HL-60/S4 treated with phorbol 12-myristate 13-acetate at 8.2 ng/mL for 4 days and 3 days (cell line): ENCODE results near the gene EML6.

Source experiments
- in situ Hi-C: fragments of 300-500 bp; cut with MboI; formaldehyde crosslinking; loops from 2 replicates; pipeline ENCODE4 v1.15.0; 2022; ENCODE audit warnings: low sequenced_read_pairs

The EML6 gene

DNA sequence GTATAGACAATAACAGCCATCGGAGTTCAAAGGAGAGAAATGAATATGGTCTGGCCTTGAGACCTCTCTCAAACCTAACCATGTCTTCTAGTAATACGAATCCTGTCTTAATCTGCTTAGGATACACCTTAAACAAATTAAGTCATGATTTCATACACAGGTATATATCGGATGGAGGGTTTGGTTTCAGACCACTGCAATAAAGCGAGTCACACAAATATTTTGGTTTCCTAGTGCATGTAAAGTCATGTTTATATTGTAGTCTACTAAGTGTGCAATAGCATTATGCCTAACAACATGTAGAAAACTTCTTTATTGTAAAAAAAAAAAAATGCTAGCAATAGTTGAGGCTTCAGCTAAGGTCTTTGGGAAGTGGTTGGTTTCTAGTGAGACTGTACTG is 73.8 kb downstream of the EML6 start:
- in situ Hi-C loops: no loop called here

DNA sequence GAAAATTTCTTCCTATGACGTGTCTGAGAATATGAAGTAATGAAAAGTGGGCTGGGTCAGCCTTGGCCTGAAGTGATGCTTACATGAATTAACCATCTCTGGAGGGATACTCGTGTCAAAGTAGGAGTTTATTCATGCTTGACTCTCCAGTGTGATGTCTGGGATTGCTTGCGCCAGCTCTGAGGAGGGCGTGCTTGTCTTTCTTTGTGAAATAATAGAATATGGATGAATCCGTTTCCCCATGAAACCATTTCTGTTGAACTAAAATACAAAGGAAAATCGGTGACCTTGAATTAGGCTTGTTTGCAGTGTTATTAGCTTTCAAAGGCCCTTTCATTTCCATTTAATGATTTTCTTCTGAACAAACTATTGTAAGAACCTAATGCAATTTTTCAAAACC is 77.9 kb downstream of the EML6 start:
- in situ Hi-C loops: no loop called here

GRCh38 chr2:54803783-54804751 is 80.6 kb downstream of the EML6 start:
- in situ Hi-C loops: no loop called here

- in situ Hi-C loops: no loop called here
Measured at GRCh38 chr2:54805255-54805654, 81.8 kb downstream of the EML6 start.

DNA sequence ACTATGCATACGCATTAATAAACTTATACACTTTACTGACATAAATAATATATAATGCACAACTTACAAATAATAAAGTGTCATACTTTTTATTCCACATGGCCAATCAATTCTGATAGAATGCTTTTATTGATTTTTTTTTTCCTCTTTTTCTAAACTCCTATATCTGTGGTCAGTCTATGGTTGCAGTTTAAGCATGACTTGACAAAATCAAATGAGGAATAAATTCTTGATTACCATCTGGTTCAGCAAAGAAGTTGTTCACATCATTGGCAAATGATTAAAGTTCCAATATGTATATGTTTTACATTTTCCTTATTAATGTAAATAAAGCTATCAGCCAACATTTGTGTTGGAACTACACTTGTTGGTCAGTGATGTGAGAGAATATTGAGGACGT is 83.5 kb downstream of the EML6 start:
- in situ Hi-C loops: no loop called here

DNA sequence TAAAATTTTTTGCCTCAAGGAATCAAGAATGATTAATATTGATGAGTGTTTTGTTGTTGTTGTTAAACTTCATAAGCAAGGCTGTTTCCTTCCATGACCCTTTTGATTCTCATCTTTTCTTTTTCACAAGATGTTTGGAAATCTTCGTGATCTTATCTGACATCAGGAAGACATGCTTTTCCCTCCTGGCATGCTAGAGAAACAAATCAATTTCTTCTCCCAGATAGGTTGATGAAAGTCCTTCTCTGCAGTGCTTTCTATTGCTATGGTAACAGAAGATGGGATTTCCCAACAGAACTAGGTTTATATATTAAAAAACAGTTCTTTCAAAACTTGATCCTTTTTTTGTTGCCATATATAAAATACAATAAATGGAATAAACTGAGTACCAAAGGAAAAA is 85.2 kb downstream of the EML6 start:
- in situ Hi-C loops: no loop called here

- in situ Hi-C loops: no loop called here
Measured at GRCh38 chr2:54809819-54810218, 86.4 kb downstream of the EML6 start.

DNA sequence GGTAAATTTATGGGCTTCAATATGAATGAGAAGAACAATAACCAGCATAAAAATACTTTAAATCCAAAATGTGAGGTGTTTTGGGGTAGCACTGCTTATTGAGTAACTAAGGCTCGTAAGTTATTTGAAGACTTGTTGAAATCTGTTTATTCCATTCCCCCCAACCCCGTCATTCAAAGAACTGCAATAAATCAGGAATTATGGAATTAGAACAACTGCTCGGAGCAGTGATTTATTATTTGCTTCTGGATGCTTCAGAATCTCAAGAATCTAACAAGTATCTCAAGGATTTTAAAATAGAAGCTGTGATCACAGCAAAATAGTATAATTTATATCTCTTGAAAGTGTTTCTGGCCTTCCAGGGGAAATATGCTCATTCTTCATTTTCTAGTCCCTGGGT is 86.8 kb downstream of the EML6 start:
- in situ Hi-C loops: no loop called here

- in situ Hi-C loops: no loop called here
Measured at GRCh38 chr2:54813584-54813983, 90.1 kb downstream of the EML6 start.

- in situ Hi-C loops: no loop called here
Measured at GRCh38 chr2:54814389-54815147, 91.1 kb downstream of the EML6 start.

- in situ Hi-C loops: no loop called here
Measured at GRCh38 chr2:54815148-54815539, 91.7 kb downstream of the EML6 start.

DNA sequence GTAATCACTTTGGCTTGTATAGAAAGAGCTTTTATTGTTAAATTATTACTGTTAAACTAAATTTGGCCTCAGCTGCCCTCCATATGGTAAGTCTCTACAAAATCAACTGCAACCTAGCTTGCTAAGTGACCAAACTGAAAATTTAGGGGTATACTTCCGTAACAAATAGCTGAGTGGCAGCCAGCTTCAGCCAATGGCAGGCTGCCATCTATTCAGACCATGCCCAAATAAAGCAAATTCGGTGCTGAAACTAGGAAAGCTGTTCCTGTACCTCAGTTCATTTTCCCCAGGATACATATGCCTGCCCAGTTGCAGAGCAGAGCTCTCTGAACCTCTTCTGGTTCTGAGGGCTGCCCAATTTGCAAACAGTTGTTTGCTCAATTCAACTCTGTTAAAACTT is 94.8 kb downstream of the EML6 start:
- in situ Hi-C loops: no loop called here

GRCh38 chr2:54820558-54820957 is 97.1 kb downstream of the EML6 start:
- in situ Hi-C loops: no loop called here

DNA sequence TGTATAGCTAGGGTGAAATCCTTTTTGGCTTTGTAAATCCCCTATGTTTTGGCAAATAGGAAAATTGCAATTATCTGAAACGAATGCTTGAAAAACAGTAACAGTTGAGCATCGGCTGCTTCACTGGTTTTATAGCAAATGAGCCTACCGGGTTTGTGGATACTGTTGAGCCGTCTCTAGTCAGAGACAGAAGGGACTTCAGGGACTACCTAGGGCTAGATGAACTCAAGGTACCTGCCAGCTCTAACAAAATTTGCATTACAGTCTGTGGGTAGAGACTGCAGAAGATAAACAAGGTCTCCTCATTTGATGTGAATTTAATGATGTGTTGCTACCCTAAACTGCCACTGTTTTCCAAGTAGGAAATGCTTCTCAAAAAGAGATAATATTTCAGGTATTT is 101.1 kb downstream of the EML6 start:
- in situ Hi-C loops: no loop called here

DNA sequence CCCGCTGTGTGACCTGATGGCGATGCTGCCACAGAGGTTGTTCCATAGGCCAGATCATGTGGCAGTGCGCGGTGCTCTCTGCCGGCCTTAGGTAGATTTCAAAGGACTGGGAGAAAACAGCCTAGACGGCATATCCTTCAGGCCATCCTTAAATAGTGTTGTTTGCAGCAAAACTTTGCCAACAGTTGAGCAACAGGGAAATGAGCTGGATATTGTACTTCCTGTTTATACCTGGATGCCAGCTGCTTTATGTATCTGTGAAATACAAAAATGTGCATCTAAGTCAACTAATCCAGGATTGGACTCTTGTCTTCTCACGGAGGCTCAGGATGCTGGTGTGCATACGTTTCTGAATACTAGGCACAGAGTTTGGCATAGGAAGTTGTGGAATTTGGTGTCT is 107.1 kb downstream of the EML6 start:
- in situ Hi-C loops: no loop called here

GRCh38 chr2:54831480-54831879 is 108.0 kb downstream of the EML6 start:
- in situ Hi-C loops: no loop called here

- in situ Hi-C loops: no loop called here
Measured at GRCh38 chr2:54834721-54835120, 111.3 kb downstream of the EML6 start.

DNA sequence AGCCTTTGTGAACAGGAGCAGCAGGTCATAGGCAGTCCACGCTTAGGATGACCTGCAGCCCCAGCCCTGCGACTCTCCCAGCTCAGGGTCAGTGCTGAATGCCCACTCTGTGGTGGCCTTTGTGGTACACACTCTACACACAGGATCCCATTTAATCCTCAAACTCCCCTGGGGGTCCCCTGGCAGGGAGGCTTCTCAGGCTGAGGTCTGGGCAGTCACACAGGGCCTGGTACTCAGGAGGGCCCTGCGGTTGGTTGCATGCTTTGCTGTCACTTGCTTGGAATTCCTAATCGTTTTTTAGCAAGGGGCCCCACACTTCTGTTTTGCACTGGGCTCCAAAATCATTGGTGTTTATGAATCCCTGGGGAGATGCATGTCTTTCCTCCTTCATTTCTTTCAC is 113.0 kb downstream of the EML6 start:
- in situ Hi-C loops: no loop called here

- in situ Hi-C loops: no loop called here
Measured at GRCh38 chr2:54838585-54839035, 115.1 kb downstream of the EML6 start.

DNA sequence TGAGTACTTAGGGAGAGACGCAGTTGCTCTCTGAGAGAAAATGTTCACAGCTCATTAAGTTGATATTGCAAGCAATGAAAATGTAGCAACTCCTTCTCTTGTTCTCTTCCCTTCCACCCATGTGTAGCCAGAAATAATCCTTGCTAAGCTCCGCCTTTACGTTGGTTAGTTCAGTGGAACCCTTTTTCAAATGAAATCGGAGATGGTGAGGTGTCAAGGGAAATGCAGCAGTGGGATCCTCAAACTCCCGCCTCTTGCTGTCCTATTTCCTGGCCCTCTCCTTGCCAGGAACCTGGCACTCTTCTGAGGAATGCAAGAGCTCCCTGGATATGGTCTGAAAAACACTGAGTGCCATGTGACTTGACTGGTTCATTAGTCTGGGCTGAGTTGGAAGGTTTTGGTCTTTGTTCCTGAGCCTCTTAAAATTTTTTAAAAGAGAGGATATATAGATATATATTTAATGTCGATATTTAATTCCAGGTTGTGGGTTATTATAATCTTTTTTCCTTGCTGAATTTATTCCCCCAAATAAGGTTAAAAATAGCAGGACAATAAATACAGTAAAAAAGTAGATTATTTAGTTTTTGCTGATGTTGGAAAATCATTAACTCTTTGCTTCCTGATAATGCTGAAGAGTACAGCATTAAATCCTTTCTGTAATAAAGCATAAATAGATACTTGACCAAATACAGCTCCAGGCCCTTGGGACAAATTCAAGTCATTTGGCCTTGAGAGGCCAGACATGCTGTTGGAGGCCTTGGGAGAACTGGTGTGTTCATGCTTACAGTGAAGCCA is 116.2 kb downstream of the EML6 start:
- in situ Hi-C loops: no loop called here
